Measurements from ENCODE around the gene RPS6KA2.

Gene RPS6KA2

GRCh38 chr6:166569206-166569605 lies 57.8 kb downstream of the RPS6KA2 start:
- DNase-seq: no peak

GRCh38 chr6:166567813-166568212 lies 59.2 kb downstream of the RPS6KA2 start:
- DNase-seq: no peak

- no peak for DNase-seq
Observed at GRCh38 chr6:166567107-166567506, 59.9 kb downstream of the RPS6KA2 start.

DNA sequence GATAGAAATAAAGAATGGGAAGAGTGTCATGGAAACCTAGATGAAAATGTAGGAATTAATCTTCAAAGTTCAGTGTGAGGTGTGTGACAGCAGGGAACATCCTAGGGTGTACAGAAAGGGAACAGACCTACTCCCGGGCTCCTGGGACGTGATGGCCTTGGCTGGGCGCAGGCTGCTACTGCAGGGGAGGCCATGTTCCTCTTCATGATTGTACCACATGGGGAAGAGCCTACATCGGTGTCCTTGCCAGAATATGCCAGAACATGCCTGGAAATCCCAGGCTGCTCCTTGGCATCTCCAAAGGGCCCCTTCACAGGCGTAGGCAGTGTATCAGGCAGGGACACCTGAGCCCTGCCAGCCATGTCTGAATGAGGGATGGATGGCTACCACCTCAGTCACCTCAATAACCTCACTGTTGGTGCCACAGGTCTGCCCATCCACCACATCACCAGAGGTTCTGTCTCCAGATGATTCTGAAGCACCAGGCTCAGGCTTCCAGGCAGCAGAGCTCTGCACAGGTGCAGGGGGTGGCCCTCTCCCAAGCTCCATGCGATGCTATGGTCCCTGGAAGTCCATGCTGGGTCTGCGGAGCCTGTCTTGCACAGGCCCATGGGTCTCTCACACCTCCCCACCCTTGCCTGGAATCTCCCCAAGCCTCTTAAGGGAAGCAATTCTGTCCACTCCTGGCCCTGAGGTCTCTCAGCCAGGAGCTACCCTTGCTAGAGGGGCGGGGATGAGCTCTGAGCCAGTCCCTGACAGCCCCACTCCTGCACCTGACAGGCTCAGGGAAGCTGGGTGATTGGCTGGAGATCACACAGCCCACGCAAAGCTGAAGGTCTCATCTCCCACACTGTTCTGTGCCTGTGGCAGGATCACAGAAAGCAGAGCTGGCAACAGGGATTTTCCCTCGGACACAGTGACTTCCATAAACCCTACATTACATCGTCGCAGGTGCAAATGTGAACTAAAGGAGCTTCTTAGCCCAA lies 60.7 kb downstream of the RPS6KA2 start:
- DNase-seq: no peak

GRCh38 chr6:166565084-166565967 lies 61.7 kb downstream of the RPS6KA2 start:
- DNase-seq: no peak

DNA sequence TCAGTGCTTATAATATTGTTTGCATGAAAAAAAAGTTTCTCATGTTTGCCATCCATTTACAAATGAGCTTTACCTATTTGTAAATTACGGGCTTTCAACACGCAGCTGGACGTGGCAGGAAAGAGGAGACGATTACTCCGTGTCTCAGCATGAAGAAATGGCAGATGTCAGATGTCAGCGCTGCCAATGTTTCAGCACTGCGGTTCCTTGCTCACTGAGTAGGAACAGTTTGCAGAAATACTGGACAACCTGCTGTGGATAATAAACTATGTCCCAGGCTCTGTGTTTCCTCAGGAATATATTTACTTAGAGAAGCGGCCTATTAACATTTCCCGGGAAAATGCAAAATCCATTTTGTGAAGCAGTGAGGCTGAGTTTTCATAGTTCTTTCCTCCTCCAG lies 63.2 kb downstream of the RPS6KA2 start:
- no peak for DNase-seq

DNA sequence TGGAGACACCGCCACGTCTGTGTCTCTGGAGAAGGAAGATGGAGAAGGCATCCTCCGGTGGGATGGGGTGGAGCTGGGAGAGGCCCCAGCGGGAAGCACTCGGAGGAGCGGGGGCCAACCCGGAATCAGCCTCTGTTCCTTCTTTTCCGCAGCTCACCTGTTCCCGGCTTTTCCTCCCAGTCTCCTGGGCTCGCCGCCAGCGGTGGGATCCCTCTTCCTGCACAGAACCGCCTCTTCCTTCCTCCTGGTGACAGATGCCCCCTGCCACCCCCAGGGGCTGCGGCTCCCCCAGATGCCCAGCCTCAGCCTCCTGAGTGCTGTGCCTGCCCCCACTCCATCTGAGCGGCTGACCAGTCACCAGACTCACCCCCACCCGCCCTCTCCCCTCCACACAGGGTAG lies 63.9 kb downstream of the RPS6KA2 start:
- DNase-seq: no peak

DNA sequence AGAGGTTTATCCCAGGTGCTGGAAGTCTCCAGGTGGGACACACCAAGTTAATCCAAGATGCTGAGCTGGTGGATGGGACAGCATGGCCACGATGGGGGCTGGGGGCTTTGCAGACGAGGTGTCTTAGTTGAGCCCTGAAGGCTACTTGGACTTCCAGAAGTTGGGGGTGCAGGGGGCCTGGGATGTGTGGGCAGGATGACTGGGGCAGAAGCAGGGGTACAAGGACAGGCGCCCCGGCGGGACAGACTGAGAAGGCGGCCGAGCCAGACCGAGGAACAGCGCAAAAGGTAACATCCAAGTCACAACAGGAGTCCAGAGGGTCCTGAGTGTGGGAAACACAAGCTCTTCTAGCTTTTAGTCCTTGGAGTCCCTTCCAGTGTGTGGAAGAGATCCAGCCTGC lies 64.3 kb downstream of the RPS6KA2 start:
- no peak for DNase-seq

DNA sequence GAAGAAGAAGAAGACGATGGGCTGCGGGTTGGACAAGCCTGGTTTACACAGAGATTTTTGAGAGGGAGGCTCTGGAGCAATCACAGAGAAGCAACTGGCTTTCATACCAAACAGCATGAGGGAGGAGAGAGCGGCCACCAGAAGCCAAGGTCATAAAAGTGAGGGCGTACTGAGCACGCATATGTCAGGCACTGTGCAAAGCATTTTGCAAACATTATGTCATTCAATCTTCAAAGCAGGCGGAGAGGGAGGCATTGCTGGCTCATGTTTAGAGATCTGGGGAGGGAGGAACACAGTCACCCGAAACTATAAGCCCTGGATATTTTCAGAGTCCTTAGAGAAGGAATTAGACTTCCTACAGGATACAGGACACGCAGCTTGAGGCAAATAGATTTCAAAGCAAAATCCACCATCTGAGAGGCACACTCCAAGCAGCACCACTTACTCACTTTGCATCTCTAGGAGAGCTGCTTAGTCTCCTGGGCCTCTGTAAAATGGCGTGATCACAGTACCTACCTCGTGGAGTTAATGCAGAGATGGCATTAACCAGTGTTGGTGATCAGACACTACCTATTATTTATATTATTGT lies 65.2 kb downstream of the RPS6KA2 start:
- DNase-seq: no peak

DNA sequence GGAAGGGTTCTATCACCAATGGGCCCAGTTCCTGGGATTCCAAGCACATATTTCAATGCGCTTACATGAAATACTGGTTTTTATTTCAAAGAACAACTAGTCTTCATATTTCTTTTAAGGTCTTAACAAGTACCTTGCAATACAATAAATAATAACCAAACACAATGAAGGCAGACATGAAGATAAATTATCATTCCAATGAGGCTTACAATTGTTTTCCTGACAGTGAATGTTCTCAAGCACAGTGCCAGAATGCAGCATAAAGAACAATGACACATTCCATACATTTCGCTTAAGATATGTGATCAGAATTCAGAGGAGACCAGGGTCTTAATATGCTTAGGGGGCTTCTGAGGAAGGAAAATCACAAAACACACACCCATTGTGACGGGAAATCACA lies 66.8 kb downstream of the RPS6KA2 start:
- DNase-seq: no peak

DNA sequence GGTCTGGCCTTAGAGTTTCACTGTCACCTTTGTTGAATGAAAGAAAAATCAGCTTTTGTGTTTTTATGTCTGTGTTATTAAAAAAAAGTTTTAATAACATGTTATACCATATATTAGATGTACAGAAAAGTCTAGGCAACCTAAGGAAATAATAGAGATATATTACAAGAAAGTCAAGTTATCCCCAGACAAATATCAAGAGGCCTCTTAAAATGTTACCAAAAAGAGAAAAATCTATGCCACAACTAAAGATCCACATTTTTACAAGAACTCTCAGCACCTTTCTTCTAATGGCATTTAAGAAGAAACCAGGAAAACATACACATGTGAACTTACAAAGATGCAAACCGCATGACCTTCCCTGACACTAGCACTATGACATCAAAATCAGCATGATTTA lies 67.4 kb downstream of the RPS6KA2 start:
- no peak for DNase-seq

DNA sequence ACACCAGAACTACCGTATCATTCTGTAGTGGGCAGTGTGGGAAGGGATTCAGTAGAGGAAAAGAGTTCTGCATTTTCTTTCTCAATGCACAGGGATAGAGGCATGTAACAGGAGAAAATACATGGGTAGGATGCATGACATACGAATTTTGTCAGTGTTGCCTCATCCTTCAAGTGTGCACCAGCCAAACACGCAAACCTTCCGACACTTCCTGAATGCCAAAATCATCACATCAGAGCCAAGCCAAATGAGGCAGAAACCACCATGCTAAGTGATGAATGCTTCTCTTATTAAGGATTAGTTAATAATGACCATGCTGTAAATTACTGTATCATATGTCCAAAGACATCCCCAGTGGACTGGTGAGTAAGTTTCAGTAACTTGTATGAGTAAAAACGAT lies 67.8 kb downstream of the RPS6KA2 start:
- no peak for DNase-seq

GRCh38 chr6:166558156-166559005 lies 68.7 kb downstream of the RPS6KA2 start:
- DNase-seq: no peak

- DNase-seq: no peak
Observed at GRCh38 chr6:166556863-166557322, 70.2 kb downstream of the RPS6KA2 start.

DNA sequence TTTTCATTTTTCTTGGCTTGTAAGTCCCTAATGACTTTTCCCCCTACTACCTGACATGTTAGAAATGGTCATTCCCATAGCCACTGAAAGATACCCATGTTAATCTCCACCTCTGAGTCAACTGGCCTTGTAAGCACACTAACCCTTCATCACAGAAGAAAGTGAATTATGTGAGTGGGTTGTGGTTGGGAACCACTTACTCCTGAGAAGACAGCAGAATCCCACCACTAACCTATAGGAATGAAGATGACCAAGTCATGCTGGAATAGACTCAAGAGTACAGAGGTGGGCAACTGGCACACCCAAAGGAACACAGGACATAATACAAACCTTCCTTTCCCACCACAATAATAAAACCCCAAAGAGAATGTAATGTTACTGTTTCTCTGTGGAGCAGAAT lies 70.7 kb downstream of the RPS6KA2 start:
- no peak for DNase-seq

DNA sequence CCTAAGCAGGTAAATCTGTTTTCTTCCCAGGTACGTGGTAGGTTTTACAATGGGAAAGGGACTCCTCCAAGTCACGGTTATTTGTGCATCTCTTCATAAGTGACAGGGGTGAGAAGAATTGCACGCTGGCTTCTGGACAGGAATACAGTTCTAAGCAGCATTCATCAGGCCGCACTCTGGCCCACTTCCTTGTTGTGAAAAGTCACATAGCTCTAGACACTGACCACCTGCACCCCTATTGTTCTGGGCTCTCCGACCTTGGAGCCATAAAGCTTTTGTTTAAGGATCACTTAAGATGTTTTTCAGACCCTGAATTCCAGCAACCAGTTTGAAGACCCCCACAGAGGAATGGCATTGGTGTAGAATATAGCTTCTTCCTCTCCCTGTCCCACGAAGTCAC lies 72.0 kb downstream of the RPS6KA2 start:
- DNase-seq: no peak

DNA sequence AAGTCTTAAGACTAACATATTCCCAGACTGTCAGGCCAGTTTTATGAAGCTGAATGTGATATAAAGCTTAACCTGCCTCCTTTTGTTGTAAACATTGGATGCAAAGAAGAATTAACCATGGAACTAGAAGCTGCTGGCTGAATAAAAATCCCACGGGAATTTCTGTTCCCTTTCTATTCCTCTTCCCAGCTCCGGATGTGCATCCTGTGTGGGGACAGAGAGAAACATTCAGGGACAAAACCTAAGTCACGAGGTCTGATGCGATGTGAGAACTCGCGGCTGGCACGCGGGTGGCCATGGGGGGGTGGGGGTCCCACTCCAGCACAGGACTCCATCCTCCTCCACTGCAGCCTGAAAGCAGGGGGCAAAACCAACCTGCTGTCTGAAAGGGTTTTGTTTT lies 72.7 kb downstream of the RPS6KA2 start:
- DNase-seq: no peak

DNA sequence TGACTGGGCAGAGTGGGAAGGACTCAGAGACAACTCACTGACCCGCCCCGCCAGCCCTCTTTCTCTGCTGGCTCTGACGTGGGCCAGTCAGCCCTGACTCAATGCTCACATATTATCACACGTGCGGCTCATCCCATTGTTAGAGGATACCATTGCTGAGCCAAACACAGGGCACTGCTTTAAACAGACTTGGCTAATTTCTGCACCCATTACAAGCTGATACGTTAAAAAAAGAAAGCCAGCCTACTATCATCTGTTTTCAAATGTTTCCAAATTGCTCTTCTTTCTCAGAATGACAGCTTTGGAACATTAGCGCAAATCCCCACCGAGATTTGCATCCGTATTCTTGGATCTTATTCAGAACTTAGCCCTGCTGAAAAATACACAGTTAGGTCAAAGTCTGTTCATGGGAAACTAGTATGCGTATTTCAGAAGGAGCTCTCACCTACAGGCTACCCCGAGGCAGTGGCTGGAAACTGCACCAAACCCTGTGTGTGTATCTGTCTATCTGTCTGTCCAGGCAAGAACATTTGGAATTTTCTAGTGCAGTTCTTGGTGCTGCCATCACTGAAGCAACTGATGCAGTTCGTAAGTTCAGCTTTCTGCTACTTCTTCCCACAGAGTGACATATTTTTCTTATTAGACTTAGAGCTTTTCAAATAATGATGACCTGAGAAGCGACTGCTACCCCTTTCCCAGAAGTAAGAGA lies 73.3 kb downstream of the RPS6KA2 start:
- no peak for DNase-seq

- no peak for DNase-seq
Observed at GRCh38 chr6:166552600-166552999, 74.5 kb downstream of the RPS6KA2 start.

DNA sequence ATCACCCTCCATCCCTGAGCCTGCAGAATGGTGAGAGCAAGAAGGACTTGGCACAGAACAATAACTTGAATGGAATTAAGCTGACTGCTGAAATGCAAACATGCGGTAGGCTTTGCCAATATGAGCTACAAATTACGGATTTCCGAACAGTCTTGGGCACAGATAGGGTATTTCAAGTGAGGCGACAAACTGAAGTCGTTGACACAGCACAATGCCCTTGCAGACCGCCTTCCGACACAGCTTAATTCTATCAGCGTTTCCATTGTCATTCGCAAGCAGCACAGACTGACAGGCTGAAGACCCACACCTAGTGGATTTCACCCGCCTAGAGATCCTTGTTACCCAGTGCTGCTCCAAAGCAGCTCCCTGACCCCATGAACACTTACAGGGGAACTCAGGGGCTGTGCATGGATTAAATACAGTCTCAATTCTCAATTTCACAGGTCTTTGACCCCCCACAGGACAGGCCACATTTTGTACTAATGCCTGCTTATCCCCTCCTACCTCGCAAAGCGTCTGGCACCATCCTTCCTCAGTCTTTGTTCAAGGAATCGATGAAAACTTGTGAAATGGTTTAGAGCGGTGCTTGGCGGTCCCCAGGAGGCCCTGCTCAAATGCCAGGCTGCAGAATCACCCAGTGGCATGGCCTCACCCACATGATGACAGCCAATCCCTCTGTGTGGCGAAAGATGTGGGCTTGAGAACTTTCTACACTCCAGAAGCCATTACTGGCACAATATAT lies 75.1 kb downstream of the RPS6KA2 start:
- no peak for DNase-seq

DNA sequence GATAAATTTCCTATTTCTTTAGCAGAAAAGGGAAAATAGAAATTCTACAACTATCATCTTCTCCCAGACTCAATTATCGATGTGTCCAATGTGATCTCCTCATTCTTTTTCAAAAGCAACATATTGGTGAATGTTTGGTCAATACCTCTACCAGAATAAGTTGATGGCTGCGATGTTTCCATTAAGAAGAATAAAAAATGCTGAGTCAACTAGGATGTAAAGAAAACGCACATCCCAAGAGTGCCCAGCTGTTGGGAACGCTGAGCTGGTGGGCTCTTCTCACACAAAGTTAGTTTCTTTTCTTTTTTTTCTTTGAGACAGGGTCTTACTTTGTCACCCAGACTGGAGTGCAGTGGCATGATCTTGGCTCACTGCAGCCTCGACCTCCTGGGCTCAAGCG lies 80.4 kb downstream of the RPS6KA2 start:
- DNase-seq: no peak

Data from activated CD4-positive, alpha-beta T cell treated with anti-CD3 and anti-CD28 coated beads, Interleukin-2, amount 50 U/mL, for 48 hours (primary cell).